Aorta (tissue), 5 donors: ENCODE measurements around the gene BMP4. TPM values are rescaled to one million over a fixed set of nuclear protein-coding genes. Genes with fewer than 3 reads are reported as not detected.

Experiments used
- ATAC-seq: fragments of 200-7000 bp; cut with Tn5 transposase; one replicate; pipeline ENCODE4 v1.9.1; 2022; ENCODE audit warnings: moderate library complexity; ENCODE audit not compliant: low FRiP score
- DNase-seq, 2 donors: peaks; one replicate each; pipeline ENCODE4 v3.0.0-alpha.2; 2020
- H3K27ac ChIP-seq, 2 donors: one replicate each; pipeline ENCODE4 v1.5.1; 2013; ENCODE audit warnings: low read length in 2 of 2, mild to moderate bottlenecking in 2 of 2, moderate library complexity in 2 of 2, control low read depth in 1 of 2, inconsistent platforms in 1 of 2, low read depth in 1 of 2
- H3K27me3 ChIP-seq, 2 donors: one replicate each; pipeline ENCODE4 v1.6.1; 2013; ENCODE audit warnings: control low read depth in 1 of 2, low read length in 1 of 2, mild to moderate bottlenecking in 1 of 2, moderate library complexity in 1 of 2; ENCODE audit not compliant: insufficient read depth in 2 of 2, control insufficient read depth in 1 of 2
- H3K36me3 ChIP-seq, 2 donors: one replicate each; pipeline ENCODE4 v1.6.1; 2013; ENCODE audit warnings: control low read depth in 1 of 2, low read length in 1 of 2, mild to moderate bottlenecking in 1 of 2; ENCODE audit not compliant: insufficient read depth in 2 of 2, control insufficient read depth in 1 of 2
- H3K4me1 ChIP-seq, 2 donors: one replicate each; pipeline ENCODE4 v1.6.1; 2013; ENCODE audit warnings: low read length in 2 of 2, control low read depth in 1 of 2, mild to moderate bottlenecking in 1 of 2, moderate library complexity in 1 of 2; ENCODE audit not compliant: insufficient read depth in 2 of 2, control insufficient read depth in 1 of 2
- H3K4me3 ChIP-seq, 2 donors: one replicate each; pipeline ENCODE4 v1.5.1; 2013; ENCODE audit warnings: low read length in 2 of 2, control low read depth in 1 of 2, mild to moderate bottlenecking in 1 of 2
- H3K9me3 ChIP-seq: one replicate; pipeline ENCODE4 v1.6.1; 2013; ENCODE audit warnings: mild to moderate bottlenecking, low read length; ENCODE audit not compliant: control insufficient read depth
- WGBS, 2 donors: extraction: QIAGEN DNeasy Blood & Tissue Kit; methylation state at CpG; one replicate each; pipeline ENCODE4 v1.1.7; 2013; 5-methylcytosine and 5-hydroxymethylcytosine counted together
- intact Hi-C, 2 donors: fragments of 100-400 bp; cut with DNase I; formaldehyde crosslinking; loops; one replicate each; pipeline versions ENCODE4 v1.14.2 to v1.15.0; 2022
- polyA plus RNA-seq, 2 donors: library from polyadenylated mRNA; stranded (reverse); fragments of 200-250 nt; gene quantifications; one replicate each; pipeline ENCODE4 v1.2.3, GENCODE V29; 2013
- total RNA-seq, 2 donors: library from RNA; stranded (reverse); fragmentation: NEBNext Ultra II Directional; extraction: Animal tissue kit (Norgen Biotek cat#: 25700); gene quantifications; one replicate each; pipeline ENCODE4 v1.2.1, GENCODE V29; 2021
- donor health status: healthy with polysubstance abuse.
- donor health status: Bipolar disorder and iron deficiency.
- donor health status: DM: no; HTN: no; CAD: no.
- donor health status: DM: no; HTN: no; CAD: no.
- donor health status: DM: yes; HTN: yes; CAD: no.

The BMP4 gene
- total and polyA plus RNA-seq, 4 donors = 7.8 to 28.5 (median 12.8) TPM

- Histone ChIP-seq H3K27me3 (no peaks in the 10 kb centered on the region), H3K4me1 (peaks cover 0 to 2% of the 10 kb centered on the region in 2 donors), H3K36me3 (no peaks in the 10 kb centered on the region), H3K4me3 (no peak overlapping the region), H3K9me3 (no peaks in the 10 kb centered on the region), H3K27ac (no peak overlapping the region)
- no peak for ATAC-seq
- no peak for DNase-seq
- intact Hi-C loops = no loop called here
- WGBS, 2 donors = 5% methylated on average over 4 of the region's 4 CpGs
Measured at GRCh38 chr14:53924753-53925152, 31.9 kb downstream of the BMP4 start.

DNA sequence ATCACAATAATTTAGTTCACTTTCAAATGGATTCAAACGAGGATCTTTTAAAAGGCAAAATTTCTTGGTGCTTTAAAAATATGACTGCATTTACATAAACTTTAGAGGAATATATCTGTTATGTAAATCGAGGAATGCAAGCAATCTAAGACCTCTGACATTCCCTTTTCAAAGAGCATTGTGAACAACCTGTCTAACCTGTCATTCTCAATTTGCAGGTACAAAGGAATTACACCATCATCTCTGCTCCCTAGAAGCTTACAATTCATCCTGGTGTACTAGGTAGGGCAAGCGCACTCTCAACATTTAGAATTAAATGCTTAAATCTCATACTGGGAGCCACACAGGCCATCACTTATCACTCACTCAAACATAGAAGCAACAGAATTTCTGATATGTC lies 35.6 kb downstream of the BMP4 start:
- no peak for DNase-seq
- peaks cover 0 to 2% of the 10 kb centered on the region in 2 donors for H3K4me1 ChIP-seq
- H3K27me3 ChIP-seq = no peaks in the 10 kb centered on the region
- no peaks in the 10 kb centered on the region for H3K9me3 ChIP-seq
- H3K27ac ChIP-seq = no peak overlapping the region
- no peak overlapping the region for H3K4me3 ChIP-seq
- ATAC-seq = no peak
- intact Hi-C loops = no loop called here
- 61 to 66% methylated on average over 3 of the region's 3 CpGs for WGBS, 2 donors
- H3K36me3 ChIP-seq = no peaks in the 10 kb centered on the region

DNA sequence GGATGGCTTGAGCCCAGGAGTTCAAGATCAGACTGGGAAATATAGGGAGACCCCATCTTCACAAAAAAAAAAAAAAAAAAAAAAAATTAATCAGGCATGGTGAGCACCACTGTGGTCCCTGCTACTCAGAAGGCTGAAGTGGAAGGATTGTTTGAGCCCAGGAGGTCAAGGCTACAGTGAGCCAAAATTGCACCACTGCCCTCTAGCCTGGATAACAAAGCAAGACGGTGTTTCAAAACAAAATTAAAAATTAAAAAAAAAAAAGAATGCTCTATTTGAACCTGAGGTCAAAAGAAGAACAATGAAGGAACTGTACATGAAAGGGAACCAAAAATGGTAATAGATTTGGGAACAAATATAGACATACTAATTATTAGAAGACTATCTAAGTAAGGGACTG lies 40.4 kb downstream of the BMP4 start:
- DNase-seq = no peak
- H3K4me3 ChIP-seq = no peak overlapping the region
- no peaks in the 10 kb centered on the region for H3K27me3 ChIP-seq
- H3K27ac ChIP-seq = no peak overlapping the region
- intact Hi-C loops = no loop called here
- no peaks in the 10 kb centered on the region for H3K36me3 ChIP-seq
- no peaks in the 10 kb centered on the region for H3K4me1 ChIP-seq
- no peak for ATAC-seq
- WGBS, 2 donors = 80 to 95% methylated on average over 1 of the region's 1 CpG
- no peaks in the 10 kb centered on the region for H3K9me3 ChIP-seq

DNA sequence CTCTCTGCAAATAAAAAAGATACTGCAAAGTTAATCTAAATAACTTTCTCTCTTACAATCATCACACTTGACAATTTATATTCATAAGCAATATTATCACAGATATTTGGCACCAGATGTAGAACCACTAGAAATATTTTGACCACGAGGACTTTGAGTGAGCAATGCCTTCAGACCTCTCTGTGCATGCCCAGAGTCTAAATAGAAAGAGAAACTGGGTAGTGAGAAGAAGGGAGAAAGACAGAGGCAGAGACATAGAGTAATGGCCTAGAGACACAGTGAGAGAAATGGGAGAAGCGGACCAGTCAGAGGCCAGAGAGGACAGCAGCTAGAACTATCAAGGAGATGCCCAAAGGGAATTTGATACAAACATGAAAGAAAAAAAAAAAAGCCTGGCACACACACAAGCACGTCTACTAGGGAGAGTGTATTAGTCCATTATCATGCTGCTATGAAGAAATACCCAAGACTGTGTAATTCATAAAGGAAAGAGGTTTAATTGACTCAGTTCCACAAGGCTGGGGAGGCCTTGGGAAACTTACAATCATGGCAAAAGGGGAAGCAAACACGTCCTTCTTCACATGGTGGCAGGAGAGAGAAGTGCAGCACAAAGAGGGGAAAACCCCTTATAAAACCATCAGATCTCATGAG lies 41.1 kb downstream of the BMP4 start:
- WGBS, 2 donors = 57 to 60% methylated on average over 4 of the region's 4 CpGs
- intact Hi-C loops = no loop called here
- Histone ChIP-seq H3K4me3 (no peak overlapping the region), H3K9me3 (no peaks in the 10 kb centered on the region), H3K27ac (no peak overlapping the region), H3K4me1 (no peaks in the 10 kb centered on the region), H3K36me3 (no peaks in the 10 kb centered on the region), H3K27me3 (no peaks in the 10 kb centered on the region)
- DNase-seq = no peak
- ATAC-seq = no peak

DNA sequence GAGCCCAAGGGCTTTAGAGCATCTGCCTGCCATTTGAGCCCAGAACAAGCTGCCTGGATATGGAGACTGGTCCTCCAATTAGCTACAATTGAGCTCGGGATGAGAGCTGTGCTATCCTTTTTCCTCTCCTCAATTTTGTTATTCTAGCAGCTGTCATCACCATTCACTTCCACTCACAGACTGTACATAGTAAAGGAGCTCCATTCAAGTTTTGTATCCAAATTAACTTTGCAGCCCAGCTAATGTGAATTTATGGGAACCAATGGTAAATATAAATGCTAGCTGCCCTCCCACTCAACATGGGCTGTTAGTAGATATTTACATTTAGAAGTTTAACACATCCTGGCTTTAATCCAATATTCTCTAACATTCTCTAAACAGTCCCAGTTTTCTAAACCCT lies 44.6 kb downstream of the BMP4 start:
- intact Hi-C loops = no loop called here
- no peaks in the 10 kb centered on the region for H3K27me3 ChIP-seq
- no peak for ATAC-seq
- H3K9me3 ChIP-seq = peaks cover 3% of the 10 kb centered on the region
- DNase-seq = no peak
- no peaks in the 10 kb centered on the region for H3K4me1 ChIP-seq
- H3K27ac ChIP-seq = no peak overlapping the region
- no peaks in the 10 kb centered on the region for H3K36me3 ChIP-seq
- WGBS, 2 donors = 31 to 47% methylated on average over 1 of the region's 1 CpG
- H3K4me3 ChIP-seq = no peak overlapping the region

DNA sequence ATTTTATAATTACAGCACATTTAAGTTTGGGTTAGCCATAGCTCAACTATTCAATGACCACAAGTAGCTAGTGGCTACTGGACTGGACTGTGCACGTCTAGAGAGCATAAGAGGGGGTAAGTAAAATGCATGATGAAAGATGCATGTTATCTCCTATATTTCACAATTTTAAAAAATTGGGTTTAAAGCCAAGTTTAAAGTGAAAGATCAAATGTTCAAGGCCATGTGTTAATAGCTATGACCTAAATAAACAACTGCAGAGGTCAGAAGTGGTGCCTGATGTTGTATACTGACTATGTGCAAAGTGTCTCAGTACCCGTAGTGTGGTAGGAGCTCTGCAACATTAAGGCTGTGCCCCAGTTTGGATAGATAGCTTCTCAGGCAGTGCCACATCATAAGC lies 48.2 kb downstream of the BMP4 start:
- WGBS, 2 donors = 64 to 70% methylated on average over 2 of the region's 2 CpGs
- ATAC-seq = no peak
- no peak for DNase-seq
- no peaks in the 10 kb centered on the region for H3K36me3 ChIP-seq
- H3K4me1 ChIP-seq = no peaks in the 10 kb centered on the region
- H3K27ac ChIP-seq = no peak overlapping the region
- H3K27me3 ChIP-seq = no peaks in the 10 kb centered on the region
- intact Hi-C loops = no loop called here
- peaks cover 6% of the 10 kb centered on the region for H3K9me3 ChIP-seq
- H3K4me3 ChIP-seq = no peak overlapping the region

DNA sequence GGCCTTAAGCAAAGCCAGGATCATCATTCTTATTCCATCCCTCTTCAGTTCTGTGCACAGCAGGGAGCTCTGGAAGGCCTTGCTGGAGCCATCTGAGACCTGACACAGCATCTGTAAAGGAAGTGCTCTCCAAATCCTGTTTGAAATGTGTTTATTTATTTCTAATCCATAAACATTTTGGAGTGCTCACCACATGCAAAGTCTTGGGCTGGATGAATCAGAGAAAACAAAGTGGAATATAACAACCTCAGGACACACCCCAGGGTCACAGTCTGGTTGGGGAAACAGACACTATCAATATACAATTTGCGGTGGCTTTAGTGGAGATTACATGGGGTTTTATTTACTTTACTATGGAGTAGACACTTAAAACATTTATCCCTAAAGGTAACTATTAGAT lies 54.3 kb downstream of the BMP4 start:
- no peak for ATAC-seq
- intact Hi-C loops = no loop called here
- 88 to 95% methylated on average over 1 of the region's 1 CpG for WGBS, 2 donors

DNA sequence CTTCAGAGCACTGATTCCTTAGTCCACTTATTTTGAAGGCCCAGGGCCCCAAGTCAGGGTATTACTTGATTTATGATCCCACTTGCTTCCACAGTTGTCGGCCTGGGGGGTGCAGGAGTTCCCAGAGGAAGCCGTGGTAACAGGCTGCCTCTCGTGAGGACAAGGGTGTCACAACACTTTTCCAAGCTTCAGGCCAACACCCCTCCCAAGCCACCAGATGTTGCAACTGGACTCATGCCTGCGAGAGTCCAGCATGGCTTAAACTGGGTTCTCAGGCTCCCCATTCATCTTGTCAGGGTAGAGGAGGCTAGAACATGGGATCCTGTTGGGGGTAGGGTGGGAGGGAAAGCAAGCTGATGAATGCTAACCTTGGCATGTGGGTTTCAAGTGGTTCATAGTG lies 56.1 kb downstream of the BMP4 start:
- 62 to 66% methylated on average over 4 of the region's 4 CpGs for WGBS, 2 donors
- H3K4me1 ChIP-seq = no peaks in the 10 kb centered on the region
- no peaks in the 10 kb centered on the region for H3K27me3 ChIP-seq
- DNase-seq = no peak
- H3K4me3 ChIP-seq = no peak overlapping the region
- peak; percentile 44 for ATAC-seq
- intact Hi-C loops = no loop called here
- H3K27ac ChIP-seq = no peak overlapping the region
- H3K9me3 ChIP-seq = no peaks in the 10 kb centered on the region
- no peaks in the 10 kb centered on the region for H3K36me3 ChIP-seq

More for the DNA sequence above, 54.3 kb downstream of the BMP4 start:
- Histone ChIP-seq H3K36me3 (no peaks in the 10 kb centered on the region), H3K27me3 (no peaks in the 10 kb centered on the region), H3K4me1 (no peaks in the 10 kb centered on the region), H3K9me3 (peaks cover 3% of the 10 kb centered on the region), H3K27ac (no peak overlapping the region), H3K4me3 (no peak overlapping the region)
- no peak for DNase-seq
